GM12873 (cell line): Measurements from ENCODE around the gene PRR5L.

ENCODE experiments used
- CTCF ChIP-seq: IDR thresholded peaks from 2 replicates; pipeline ENCODE4 v1.5.1; 2012; ENCODE audit warnings: low read depth, mild to moderate bottlenecking, moderate library complexity, low read length, control low read depth; ENCODE audit not compliant: insufficient read depth; ENCODE audit errors: missing control alignments

Gene PRR5L

DNA sequence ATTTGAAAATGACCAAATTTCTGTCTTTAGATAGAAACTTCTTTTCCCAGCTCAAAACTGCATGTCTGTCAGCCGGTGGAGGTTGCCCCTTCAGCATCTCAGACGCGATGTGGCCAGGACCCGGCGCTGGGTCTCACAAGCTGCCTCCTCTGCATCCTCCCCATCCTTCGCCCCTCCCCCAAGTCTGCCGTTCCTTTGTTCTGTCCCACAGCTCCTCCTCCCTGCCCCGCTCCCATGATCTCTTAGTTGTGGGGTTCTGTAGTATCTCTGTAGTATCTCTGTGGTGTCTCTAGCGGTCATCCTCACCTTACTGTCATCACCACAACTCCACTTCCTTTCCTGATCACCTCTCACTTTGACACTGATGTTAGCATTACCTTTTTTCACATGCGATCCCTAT lies 164.1 kb downstream of the PRR5L start:
- no peak for TF ChIP-seq CTCF

DNA sequence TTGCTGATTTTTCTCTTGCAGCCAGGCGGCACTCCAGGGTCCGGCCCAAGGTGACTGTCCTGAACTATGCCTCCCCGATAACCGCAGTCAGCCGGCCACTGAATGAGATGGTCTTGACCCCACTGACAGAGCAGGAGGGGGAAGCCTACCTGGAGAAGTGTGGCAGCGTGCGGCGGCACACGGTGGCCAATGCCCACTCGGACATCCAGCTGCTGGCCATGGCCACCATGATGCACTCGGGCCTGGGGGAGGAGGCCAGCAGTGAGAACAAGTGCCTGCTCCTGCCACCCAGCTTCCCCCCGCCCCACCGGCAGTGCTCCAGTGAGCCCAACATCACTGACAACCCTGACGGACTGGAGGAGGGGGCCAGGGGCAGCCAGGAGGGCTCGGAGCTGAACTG lies 166.2 kb downstream of the PRR5L start:
- TF ChIP-seq CTCF = no peak

GRCh38 chr11:36463781-36464180 lies 167.7 kb downstream of the PRR5L start:
- TF ChIP-seq CTCF = no peak

GRCh38 chr11:36464720-36465119 lies 168.6 kb downstream of the PRR5L start:
- TF ChIP-seq CTCF = no peak

DNA sequence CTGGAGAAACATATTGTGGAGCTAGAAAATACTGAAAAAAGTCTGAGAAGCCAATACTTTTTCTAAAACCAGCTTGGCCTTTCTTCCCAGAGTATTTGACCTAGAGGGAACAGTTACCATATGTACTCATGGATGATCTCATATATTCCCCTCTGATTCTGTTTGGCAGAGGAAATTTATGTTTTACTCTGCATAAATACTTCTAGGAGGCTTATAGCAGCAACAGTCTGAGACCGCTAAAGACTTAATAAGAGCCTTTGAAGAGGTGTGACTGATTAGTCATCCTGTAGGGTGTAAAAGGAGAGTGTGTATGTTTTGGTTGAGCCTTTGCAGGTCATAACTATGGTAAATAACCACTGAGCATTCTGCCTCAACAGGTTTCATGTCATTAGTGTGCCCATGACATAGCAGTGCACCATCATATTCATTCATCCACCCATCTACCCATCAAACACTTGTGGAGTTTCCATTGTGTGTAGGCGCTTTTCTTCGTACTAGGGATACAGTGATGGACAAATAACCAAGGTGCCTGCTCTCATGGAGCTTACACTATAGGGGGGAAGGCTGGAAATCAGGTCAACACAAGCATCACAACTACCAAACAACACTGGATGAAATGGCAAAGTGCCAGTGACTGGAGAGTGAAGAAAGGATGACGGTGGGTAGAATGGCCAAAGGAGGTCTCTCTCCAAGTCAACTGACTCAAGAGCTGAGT lies 169.5 kb downstream of the PRR5L start:
- no peak for TF ChIP-seq CTCF

GRCh38 chr11:36467012-36467411 lies 170.9 kb downstream of the PRR5L start:
- TF ChIP-seq CTCF = no peak

- no peak for TF ChIP-seq CTCF
Measured at GRCh38 chr11:36467916-36468315, 171.8 kb downstream of the PRR5L start.
